ENCODE measurements around the gene WFDC2. TPM values are rescaled to one million over a fixed set of nuclear protein-coding genes. Genes with fewer than 3 reads are reported as not detected.

The WFDC2 gene
- total and polyA plus RNA-seq, 2 of the 4 experiments (the other 2 are of a cell fraction): not detected

DNA sequence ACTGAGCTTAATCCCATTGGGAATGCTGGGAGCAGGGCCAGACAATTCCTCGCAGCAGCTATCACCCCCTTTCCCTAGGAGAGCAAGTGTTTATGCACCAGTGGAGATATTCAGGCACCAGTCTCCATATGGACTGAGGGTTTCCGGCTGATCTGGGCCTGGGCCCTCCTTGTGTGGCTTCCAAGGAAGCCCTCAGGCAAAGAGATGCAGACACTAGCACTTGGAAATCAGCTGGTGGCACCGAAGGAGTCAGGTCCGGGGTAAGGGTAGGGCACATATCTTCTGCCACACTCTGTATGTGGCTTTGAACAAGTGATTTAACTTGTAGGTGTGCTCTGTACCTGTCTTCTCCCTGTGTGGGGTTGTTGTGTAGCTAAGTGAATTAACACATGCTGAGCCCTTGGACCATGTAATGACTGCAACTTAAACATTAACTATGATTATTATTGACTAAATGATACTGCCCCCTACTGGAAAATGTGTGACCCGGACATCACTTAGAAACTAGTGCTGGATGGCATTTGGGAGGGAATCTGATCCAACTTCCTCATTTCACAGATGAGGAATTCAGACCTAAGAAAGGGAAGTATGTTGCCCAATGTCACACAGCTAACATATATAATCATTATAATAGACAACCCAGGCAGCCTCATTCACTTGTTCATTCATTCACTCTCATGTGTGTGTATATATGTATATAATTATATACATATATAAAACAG, 19.3 kb upstream of the WFDC2 start:
- 50% methylated on average over 1 of the region's 5 CpGs; no CpG with 5 or more reads in 1 of the 2 experiments for WGBS, 2 experiments (ENCODE audit: extremely low coverage in 2 of 2, insufficient read length in 1 of 2)
- Histone ChIP-seq H3K4ac (ENCODE audit: low read depth, low read length) (no peak overlapping the region), H3K14ac (replicated peaks; ENCODE audit: low read depth, low read length) (no peak overlapping the region), H3K27me3 (ENCODE audit: control insufficient read depth, insufficient read depth, low read length) (peaks cover 12% of the 10 kb centered on the region), H3K56ac (ENCODE audit: extremely low read depth, insufficient read depth, low read length) (no peak overlapping the region), H2BK120ac (ENCODE audit: low read depth, low read length) (no peak overlapping the region), H3K79me1 (ENCODE audit: low read depth in 1 of 2, low read length in 2 of 2) (no peaks in the 10 kb centered on the region), H3K9me1 (ENCODE audit: insufficient read depth, low read length) (no peaks in the 10 kb centered on the region), H3K18ac (ENCODE audit: low read depth, low read length) (no peak overlapping the region), H2AK5ac (ENCODE audit: low read depth, low read length) (no peak overlapping the region), H3K4me2 (ENCODE audit: low read depth, low read length) (no peak overlapping the region), H3K4me1 (ENCODE audit: control insufficient read depth, insufficient read depth, low read length) (no peaks in the 10 kb centered on the region), H4K20me1 (ENCODE audit: insufficient read depth, low read length) (no peaks in the 10 kb centered on the region), H3K9ac (ENCODE audit: low read depth, low read length) (no peak overlapping the region), H4K5ac (ENCODE audit: low read depth, low read length) (no peak overlapping the region), H2BK15ac (ENCODE audit: low read depth, low read length) (no peak overlapping the region), H2BK20ac (ENCODE audit: low read depth, low read length) (no peak overlapping the region), H2BK5ac (ENCODE audit: low read depth, low read length, poor library complexity, severe bottlenecking) (no peak overlapping the region), H3K36me3 (ENCODE audit: control insufficient read depth, insufficient read depth, low read length) (no peaks in the 10 kb centered on the region), H3K23ac (ENCODE audit: low read depth, low read length) (no peak overlapping the region), H3K4me3 (ENCODE audit: insufficient read depth, low read depth, low read length) (no peak overlapping the region), H4K91ac (ENCODE audit: insufficient read depth, low read depth, low read length) (no peak overlapping the region), H3K9me3 (ENCODE audit: control insufficient read depth, insufficient read depth, low read length) (no peaks in the 10 kb centered on the region), H2AFZ (replicated peaks; ENCODE audit: low read length, poor library complexity) (no peak overlapping the region), H3K27ac (ENCODE audit: insufficient read depth, low read length) (no peak overlapping the region), H4K8ac (ENCODE audit: low read depth in 2 of 2, low read length in 2 of 2) (no peak overlapping the region), H2AK9ac (replicated peaks; ENCODE audit: low read depth, low read length, poor library complexity) (no peak overlapping the region)
- CTCF ChIA-PET: interaction anchor here (0.7 to 2.2 kb wide), 6 partner anchors 9 to 129 kb away, joined by 3 to 10 read pairs (median 5); partner anchors contain the start of gene SYS1
- POLR2A ChIA-PET (ENCODE audit: unreplicated experiment): no interaction called here
- peak; percentile 51 for DNase-seq
- TF ChIP-seq SMC3 (IDR thresholded peaks at IDR 0.05; ENCODE audit: low read depth, low read length): peak; percentile 52
- TF ChIP-seq MAFK (IDR thresholded peaks at IDR 0.05; ENCODE audit: low read depth, low read length): no peak
- TF ChIP-seq RFX5 (IDR thresholded peaks at IDR 0.05; ENCODE audit: low read depth, low read length): no peak
- TF ChIP-seq CTCF (conservative IDR thresholded peaks at IDR 0.05; ENCODE audit: low read depth, low read length): peak; percentile 59
- TF ChIP-seq RAD21 (IDR thresholded peaks at IDR 0.05; ENCODE audit: low read length): peak; percentile 44
- TF ChIP-seq CHD1 (IDR thresholded peaks at IDR 0.05; ENCODE audit: low read depth, low read length): no peak
- no peak for TF ChIP-seq ELK1 (IDR thresholded peaks at IDR 0.05; ENCODE audit: borderline replicate concordance, low read depth, low read length)
- no peak for TF ChIP-seq FOS (IDR thresholded peaks at IDR 0.05; ENCODE audit: low read depth, low read length)
- TF ChIP-seq RCOR1 (IDR thresholded peaks at IDR 0.05; ENCODE audit: insufficient replicate concordance, low read length): no peak
- peak; percentile 72 for ATAC-seq (ENCODE audit: low read depth)
- dilution Hi-C loops (cut with HindIII; ENCODE audit: low sequenced_read_pairs, unreplicated experiment): no loop called here
- BruUV-seq (replicated peaks): no TSS peak
- intact Hi-C loops (cut with micrococcal nuclease): no loop called here
- in situ Hi-C loops (cut with MboI; ENCODE audit: low sequenced_read_pairs): no loop called here

Measured in IMR-90 (cell line).